Measurements from ENCODE around the gene ARL4A.
"Not testable (repeated sequence)": the region's sequence is repeated elsewhere in the genome, so short reads cannot be mapped to it uniquely, and the experiment has no call there.

ARL4A gene, protein sequence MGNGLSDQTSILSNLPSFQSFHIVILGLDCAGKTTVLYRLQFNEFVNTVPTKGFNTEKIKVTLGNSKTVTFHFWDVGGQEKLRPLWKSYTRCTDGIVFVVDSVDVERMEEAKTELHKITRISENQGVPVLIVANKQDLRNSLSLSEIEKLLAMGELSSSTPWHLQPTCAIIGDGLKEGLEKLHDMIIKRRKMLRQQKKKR

DNA sequence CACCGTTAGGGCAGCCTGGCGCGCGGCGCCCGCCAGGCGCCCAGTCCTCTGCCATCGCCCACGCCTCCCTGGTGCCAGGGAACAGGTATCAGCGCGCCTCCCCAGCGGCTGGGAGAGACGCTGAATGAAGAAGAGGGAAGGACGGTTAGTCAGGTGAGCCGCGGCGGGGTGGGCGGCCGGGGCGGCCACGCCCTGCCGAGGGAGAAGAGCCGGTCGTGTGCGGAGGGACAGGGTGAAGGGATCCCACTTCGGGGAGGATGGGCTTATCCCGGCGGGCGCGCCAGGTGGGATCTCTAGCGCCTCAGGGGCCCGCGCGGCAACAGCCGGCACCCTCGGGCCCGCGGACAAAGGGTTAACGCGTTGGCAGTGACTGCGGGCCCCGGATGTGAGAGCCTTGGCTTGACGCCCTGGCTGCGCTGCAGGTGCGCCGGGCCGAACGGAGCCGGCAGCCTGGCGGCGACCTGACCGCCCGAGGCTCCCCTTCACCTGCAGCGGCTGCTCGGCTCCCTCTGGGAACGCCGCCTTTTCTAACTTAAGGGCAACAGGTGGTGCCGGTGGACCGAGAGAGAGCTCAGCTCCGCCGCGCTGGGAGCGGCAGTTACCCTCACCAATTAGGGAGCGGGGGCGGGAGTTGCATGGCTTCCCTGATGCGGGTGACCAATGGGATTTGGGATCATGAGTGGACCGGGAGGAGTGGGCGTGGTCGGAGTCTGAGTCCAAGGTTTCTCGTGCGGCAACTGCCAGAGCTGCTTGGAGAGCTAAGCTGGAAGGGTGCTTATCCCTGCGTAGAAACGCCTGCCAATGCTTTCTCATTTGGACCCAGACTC is at the start of gene ARL4A:
ARL4A (plus strand) TSS at position 743 of the 827 bp plus-strand sequence. CDS start 622 bp downstream, outside the sequence.
- peak; percentile 95 for DNase-seq

DNA sequence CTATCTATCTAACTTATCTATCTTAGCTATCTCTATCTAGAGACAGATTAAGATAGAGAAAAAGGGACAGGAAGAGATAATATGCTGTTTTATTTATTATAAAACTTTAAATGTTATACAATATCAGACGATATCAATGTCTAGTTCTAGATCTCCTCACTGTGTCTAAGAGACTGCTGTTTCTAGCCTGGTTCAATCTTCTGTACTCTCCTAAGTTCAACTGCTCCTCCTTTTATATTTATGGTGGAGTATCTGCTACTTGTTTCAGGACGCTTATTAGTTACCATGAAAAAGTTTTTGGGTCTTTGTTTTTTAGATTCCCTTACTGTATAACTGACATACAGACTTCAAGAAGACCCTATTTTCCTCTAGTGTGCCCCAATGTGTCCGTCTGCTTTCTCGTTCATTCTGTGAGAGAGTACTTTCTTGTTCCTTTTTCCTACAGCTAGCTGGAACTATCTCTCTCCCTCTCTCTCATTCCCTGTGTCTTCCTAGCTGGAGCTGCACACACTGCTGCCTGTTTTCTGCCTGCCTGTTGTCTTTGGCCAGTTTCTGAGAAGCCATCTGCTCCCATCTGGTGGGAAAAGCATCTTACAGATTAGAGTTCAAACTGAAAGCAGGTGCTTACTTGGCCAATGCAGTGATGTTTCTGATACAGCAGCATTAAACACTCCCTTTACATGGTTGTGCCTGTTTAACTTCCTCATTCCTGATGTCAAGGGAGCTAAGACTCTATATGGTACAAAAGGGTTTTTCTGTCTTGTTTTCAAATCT is 49.4 kb upstream of the ARL4A start:
- DNase-seq, result peak; percentile 38

DNA sequence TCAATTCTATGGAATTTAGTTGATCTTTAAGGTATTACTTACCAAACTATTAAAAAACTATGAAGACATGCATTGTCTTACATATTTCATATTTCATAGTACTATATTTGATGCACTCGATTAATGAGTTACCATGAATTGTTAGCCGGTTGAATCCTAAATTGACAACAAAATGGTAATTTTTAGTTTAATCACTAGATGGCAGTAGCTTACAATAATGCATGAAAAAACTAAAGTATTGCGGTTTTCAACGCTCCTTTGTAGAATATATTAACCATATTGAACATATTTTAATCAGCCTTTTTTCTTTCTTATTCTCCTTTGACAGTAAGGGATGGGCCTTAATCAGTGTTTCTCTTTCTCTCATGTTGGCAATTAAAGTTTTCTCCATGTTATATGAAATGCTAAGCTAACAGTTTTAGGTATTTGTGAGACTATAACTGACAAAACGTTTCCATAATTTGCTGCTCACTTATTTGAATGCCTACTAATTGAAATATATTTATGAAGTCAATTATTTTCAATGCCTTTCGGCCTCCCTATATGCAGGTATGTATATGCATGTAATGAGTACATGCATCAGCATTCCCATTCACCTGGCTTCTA is 48.5 kb upstream of the ARL4A start:
- peak; percentile 39 for DNase-seq

DNA sequence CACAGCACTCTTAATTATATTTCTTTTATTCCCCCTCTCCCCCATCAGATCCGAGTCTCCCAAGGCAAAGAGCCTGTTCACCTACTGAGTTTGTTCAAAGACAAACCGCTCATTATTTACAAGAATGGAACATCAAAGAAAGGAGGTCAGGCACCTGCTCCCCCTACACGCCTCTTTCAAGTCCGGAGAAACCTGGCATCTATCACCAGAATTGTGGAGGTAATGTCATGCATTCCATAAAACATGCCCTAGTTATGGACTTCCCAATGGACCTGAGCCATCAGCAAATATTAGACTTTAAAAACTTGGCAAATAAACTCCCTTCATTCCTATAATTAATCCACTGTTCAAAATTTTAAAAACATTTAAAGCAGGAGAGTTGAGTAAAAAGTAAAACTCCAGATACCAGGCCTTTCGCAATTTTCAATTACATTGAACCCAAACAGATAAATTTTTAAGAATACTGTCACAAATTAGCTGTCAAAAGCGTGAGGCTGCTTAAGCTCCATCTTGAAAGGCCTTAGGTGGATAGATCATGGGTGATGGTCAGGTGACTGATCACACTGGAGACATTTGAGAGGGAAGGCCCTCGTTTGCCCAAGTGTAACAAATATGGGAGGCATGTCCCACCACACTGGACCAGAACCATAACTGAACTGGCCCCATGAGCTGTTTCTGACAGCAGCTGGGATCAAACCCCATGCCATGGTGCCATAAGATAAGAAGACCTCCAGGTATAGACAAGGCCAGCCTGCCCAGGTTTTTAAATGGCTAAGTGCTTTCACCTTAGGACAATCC is 46.9 kb upstream of the ARL4A start:
- DNase-seq, result no peak

DNA sequence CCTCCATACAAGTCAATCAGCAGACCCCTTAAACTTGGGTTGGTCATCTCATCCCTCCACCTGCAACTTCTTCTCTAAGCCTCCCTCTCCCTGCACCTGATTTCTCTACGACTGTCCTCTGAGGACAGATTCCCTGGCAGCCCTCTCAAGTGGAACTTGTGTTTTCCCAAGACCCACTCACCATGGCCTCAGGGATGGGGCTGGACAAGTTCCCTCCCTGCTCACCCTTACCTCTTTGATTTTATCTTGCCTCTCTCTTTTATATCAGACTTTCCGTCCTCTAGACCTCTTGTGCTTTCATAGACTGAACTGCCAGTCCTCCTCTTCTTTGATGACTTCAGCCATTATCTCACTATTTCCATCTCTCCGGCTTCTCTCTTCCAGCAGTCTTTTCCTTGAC is 46.2 kb upstream of the ARL4A start:
- no peak for DNase-seq

DNA sequence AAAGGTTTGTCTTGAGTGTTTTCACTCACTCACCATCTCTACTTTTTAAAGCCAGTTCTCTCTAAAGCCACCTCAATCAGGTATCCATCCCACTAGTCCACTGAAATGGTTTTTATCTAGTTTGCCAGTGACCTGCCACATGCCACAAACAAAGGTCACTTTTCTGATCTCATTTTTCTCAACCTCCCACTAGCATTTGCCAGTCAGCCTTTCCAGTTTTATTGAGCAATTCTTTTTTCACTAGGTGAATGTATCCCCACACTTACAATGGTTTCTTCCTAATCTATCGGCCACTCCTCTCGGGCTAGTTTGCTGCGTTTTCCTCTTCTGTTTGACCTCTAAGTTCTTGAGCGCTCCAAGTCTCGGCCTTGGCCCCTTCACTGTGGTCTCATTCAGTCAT is 44.9 kb upstream of the ARL4A start:
- DNase-seq, result no peak

DNA sequence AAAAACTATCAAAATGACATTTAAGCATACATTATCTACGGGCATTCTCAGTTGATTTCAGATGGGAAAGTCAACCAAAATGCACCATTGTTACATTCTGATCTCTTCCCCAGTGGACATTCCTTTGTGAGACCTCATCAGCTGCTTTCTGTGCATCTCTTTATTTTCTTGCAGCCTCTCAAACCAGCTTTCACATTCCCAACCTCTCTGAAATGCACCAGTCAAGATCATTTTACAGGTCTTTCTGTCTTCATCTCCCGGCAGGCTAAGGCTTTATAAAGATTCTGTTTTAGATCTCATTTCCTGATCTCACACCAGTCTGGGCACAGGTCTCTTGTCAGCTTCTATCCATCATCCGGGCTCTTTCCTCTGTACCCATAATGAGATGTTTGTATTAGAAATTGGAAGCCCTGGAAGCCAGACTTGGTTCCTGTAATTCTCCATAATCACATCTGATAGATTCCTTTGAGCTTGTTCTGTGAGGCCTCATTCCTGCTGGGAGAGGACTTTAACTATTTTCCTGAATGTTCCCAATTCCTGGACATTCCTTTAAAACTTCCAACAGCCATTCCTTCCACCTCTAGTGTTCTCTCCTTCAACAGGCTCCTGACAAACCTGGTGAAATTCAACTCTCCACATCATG is 44.3 kb upstream of the ARL4A start:
- DNase-seq, result no peak

DNA sequence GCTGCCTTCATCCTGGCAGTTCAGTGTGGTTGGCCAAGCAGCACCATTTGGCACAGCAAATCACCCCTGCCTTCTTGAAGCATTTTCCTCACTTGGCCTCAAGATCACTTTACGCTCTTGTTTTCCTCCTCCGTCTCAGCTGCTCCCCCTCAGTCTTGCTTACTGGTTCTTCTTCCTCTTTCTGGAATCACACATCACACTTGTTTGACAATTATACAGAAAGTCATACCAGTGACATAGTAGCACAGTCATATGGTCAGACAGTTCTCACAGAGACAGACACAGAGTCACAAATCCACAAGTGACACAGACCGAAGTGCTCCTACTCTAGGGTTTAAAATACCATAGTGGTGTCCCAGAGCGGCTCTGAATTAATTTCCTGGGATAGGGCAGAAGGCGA is 43.8 kb upstream of the ARL4A start:
- DNase-seq, result no peak

DNA sequence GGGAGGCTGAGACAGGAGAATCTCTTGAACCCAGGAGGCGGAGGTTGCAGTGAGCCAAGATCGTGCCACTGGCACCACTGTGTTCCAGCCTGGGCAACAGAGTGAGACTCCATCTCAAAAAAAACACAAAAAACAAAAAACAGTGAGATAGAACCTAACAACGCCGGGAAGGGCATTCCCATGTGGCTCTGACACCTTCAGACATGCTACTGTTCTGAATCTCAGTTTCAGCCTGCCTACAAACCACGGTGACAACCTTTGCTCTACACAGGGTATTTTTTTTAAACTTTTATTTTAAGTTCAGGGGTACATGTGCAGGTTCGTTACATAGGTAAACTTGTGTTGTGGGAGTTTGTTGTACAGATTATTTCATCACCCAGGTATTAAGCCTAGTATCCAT is 42.2 kb upstream of the ARL4A start:
- DNase-seq, result not testable (repeated sequence)

DNA sequence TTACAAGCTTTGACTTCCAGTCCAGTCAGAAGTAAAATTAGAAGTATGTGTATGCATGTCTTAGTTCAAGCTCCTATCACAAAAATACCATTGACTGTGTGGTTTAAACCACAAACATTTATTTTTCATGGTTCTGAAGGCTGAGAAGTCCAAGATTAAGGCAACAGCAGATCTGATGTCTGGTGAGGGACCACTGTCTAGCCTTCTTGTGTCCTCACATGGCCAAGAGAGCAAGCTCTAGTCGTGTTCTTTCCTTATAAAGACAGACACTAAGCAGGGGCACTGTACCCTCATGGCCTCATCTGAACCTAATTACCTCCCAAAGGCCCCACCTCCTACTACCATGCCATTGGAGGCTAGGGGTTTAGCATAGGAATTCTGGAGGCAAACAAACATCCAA is 41.3 kb upstream of the ARL4A start:
- DNase-seq, result no peak

DNA sequence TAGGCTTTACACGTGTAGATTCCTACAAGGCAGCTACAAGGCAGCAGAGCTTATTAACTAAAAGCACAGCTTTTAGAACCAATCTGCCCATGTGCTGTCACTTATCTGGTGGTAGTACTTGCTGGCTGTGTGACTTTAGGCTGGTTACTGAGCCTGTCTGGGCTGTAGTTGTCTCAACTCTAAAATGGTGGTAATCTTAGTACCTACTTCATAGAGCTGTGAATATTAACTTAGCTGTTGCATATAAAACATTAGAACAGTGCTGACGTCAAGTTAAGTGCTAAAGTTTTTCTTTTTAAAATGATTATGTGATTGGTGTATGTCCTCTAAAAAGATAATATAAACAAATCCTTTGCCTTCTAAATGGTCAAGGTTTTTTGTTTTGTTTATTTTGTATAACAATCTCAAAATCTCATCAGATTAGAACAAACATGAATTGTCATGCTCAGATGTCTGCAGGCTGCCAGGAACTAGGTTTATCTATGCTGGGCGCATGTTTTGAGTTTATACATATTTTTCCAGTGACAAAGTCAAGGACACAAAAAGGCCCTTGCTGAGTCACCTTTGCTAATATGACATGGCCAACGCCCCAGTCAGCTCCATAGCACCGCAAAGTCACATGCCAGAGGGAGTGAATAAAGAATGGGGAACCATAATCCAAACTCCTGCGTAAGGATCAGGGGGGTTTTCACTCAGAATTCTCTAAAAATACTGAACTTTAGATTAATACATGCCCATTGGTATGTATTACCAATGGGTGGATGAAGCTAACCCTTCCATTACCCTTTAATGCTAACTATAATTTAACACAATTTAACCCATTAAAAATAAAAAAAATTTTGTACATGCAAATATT is 39.8 kb upstream of the ARL4A start:
- DNase-seq, result no peak

DNA sequence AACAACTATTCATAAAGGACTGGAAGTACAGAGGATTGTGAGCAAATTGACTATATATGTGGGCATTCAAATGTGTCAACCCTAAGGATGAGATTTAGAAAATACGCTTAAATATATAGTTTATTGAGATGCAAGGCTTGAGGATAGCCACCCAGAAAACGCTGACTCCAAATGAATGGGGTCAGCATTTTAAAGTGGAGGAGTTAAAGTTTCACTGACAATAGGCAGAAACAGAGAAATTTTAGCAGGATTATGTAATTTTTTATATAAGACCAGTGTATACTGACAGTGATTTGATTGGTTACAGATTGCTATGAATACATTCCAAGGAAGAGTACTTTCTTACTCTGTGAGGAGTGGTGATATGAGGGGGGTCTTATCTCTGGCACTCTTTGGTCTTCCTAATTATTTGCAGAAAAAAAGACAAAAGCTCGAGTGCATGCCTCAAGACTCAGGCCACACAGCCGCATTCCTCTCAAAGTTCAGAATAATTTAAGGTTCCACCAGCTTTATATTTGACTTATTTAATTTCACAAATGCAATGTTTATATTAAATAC is 38.6 kb upstream of the ARL4A start:
- DNase-seq, result no peak

DNA sequence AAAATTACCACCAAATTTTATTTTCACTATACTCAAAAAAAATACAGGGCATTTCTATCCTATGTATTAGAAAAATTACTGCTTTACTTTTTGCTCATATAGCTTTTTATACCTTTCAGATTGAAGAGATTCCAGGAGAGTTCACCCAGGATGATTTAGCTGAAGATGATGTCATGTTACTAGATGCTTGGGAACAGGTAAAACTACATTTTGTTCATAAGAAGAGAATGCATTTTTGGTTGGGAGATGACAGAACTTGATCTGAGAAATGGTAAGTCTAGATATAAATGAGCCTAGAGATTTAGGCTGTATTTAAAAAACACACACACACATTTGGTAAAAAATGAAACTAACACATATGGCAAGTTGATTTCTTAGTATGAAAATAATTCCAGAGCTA is 38.1 kb upstream of the ARL4A start:
- DNase-seq, result no peak

DNA sequence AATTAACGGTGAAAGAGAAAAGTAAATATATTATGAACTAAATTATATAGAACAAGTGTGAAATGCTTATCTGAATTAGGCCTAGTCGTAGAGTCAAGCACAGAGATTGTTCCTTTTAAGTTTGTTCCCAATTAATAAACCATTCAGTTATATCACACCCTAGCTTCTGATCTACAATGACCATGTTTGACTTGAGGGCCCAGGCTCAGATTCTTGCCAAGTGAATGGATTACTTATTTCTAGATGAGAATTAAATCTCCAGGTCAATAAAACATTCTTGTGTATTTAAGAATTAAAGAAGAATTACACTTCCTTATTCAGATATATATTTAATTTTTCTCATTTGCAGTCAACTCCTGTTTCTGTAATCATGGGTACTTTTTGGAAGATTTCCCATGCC is 37.4 kb upstream of the ARL4A start:
- no peak for DNase-seq

DNA sequence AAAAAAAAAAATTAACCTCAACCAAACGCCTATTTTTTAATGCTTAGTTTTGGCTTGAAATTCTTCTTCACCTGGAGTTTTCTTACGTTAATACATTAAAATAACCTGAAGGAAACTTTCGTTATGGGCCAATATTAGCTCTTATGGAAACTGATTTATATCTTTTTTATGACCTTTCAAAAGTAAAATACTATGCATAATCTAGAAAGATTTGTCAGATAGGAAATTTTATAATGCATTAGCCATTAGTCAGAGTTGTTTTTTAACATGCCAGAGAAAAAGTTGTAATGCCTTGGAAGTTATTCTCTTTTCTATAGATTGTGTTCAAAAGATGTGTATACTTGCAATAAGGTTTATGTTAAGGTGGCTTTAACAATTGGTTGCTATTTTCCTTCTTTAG is 34.3 kb upstream of the ARL4A start:
- DNase-seq, result no peak

DNA sequence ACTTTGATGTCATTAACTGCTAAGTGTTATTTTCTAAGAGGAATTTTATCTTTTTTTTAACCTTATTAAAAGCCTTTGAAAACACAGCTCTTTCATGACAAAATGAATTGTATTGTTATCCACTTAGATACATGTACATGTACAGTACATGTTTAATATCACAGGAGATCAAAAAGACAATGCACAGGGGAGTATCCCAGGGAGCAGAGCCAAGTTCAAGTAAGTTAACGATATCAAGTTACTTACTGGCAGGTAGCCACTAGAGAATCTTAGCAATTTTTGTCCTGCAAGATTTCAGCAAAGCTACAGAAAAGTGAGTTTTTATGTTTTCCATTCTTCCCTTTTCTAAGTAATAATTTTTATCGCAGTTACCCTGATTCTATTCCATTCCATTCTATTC is 33.9 kb upstream of the ARL4A start:
- no peak for DNase-seq

DNA sequence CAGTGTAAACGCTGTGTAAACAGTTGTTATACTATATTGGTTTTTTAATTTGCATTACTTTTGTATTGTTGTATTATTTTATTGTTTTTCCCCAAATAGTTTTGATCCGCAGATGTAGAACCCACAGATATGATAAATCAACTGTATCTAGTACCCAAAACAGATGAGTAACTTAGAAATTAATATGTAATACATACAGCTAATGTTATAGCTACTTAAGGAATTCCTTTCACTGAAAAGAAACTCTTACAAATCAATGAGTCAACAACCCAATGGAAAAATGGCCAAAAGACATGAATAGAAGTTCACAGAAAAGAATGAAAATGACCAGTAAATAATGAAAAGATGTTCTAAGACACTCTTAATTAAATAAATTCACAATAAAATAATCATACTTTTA is 32.3 kb upstream of the ARL4A start:
- DNase-seq, result no peak

DNA sequence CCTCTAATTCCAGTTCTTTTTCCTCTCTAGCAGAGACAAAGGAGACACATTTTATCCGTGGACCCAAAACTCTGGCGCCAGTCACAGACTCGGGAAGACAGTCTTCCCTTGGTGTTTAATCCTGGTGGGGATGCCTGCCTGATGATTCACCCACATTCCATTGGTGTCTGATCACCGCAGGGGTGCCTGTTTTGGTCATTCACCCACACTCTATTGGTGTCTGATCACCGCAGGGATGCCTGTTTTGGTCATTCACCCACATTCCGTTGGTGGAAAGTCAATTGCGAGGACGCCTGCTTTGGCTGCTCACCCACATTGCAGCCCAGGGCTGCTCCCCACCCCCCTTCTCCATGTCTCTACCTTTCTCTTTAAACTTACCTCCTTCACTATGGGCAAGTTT is 27.0 kb upstream of the ARL4A start:
- DNase-seq, result not testable (repeated sequence)

DNA sequence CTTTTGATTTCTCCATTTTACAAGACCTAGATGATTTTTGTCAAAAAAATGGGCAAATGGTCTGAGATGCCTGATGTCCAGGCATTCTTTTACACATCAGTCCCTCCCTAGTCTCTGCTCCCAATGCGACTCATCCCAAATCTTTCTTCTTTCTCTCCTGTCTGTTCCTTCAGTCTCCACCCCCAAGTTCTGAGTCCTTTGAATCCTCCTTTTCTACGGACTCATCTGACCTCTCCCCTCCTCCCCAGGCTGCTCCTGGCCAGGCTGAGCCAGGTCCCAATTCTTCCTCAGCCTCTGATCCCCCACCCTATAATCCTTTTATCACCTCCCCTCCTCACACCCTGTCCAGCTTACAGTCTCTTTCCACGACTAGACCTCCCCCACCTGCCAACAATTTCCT is 26.4 kb upstream of the ARL4A start:
- DNase-seq, result not testable (repeated sequence)

DNA sequence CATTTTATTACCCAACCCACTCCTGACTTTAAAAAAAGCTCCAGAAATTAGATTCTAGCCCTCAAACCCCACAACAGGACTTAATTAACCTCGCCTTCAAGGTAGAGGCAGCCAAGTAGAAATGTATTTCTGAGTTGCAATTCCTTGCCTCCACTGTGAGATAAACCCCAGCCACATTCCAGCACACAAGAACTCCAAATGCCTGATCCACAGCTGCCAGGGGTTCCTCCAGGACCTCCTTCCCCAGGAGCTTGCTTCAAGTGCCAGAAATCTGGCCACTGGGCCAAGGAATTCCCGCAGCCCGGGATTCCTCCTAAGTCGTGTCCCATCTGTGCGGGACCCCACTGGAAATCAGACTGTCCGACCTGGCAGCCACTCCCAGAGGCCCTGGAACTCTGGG is 25.9 kb upstream of the ARL4A start:
- DNase-seq, result no peak
